IPS-18a (cell line): ENCODE results near the gene TPM3.
"Not testable (repeated sequence)": the region's sequence is repeated elsewhere in the genome, so short reads cannot be mapped to it uniquely, and the experiment has no call there.

Experiments used
- H3K27ac ChIP-seq: one replicate; pipeline ENCODE4 v1.5.1; 2013; ENCODE audit warnings: low read length
- H3K27me3 ChIP-seq: one replicate; pipeline ENCODE4 v1.6.1; 2013; ENCODE audit warnings: mild to moderate bottlenecking, low read length; ENCODE audit not compliant: control insufficient read depth, insufficient read depth
- H3K36me3 ChIP-seq: one replicate; pipeline ENCODE4 v1.6.1; 2013; ENCODE audit warnings: low read depth, low read length; ENCODE audit not compliant: control insufficient read depth
- H3K4me1 ChIP-seq: one replicate; pipeline ENCODE4 v1.6.1; 2013; ENCODE audit warnings: low read depth, low read length; ENCODE audit not compliant: control insufficient read depth
- H3K4me3 ChIP-seq: one replicate; pipeline ENCODE4 v1.5.1; 2013; ENCODE audit warnings: low read length
- H3K9ac ChIP-seq: one replicate; pipeline ENCODE4 v1.6.1; 2013; ENCODE audit warnings: mild to moderate bottlenecking, low read length, moderate library complexity
- H3K9me3 ChIP-seq: one replicate; pipeline ENCODE4 v1.6.1; 2013; ENCODE audit warnings: low read depth, low read length; ENCODE audit not compliant: control insufficient read depth

Gene TPM3

GRCh38 chr1:154158307-154159125 lies 33.4 kb downstream of the TPM3 start:
- Histone ChIP-seq H3K4me1 (no peaks in the 10 kb centered on the region), H3K9me3 (no peaks in the 10 kb centered on the region), H3K27ac (no peak overlapping the region), H3K9ac (no peak overlapping the region), H3K36me3 (peaks cover 68% of the 10 kb centered on the region), H3K27me3 (no peaks in the 10 kb centered on the region), H3K4me3 (no peak overlapping the region)

GRCh38 chr1:154157520-154158306 lies 34.2 kb downstream of the TPM3 start:
- Histone ChIP-seq H3K27ac (no peak overlapping the region), H3K4me3 (no peak overlapping the region), H3K4me1 (no peaks in the 10 kb centered on the region), H3K27me3 (no peaks in the 10 kb centered on the region), H3K36me3 (peaks cover 60% of the 10 kb centered on the region), H3K9ac (no peak overlapping the region), H3K9me3 (no peaks in the 10 kb centered on the region)

- H3K27me3 ChIP-seq, result no peaks in the 10 kb centered on the region
- no peak overlapping the region for H3K9ac ChIP-seq
- H3K4me3 ChIP-seq, result no peak overlapping the region
- no peaks in the 10 kb centered on the region for H3K9me3 ChIP-seq
- H3K27ac ChIP-seq, result no peak overlapping the region
- peaks cover 39% of the 10 kb centered on the region for H3K36me3 ChIP-seq
- no peaks in the 10 kb centered on the region for H3K4me1 ChIP-seq
Observed at GRCh38 chr1:154155251-154155650, 36.6 kb downstream of the TPM3 start.

- Histone ChIP-seq H3K36me3 (peaks cover 34% of the 10 kb centered on the region), H3K4me3 (no peak within 1 kb of the TSS), H3K27me3 (no peaks in the 10 kb centered on the region), H3K9ac (no peak within 1 kb of the TSS), H3K9me3 (no peaks in the 10 kb centered on the region), H3K27ac (no peak within 1 kb of the TSS), H3K4me1 (no peaks in the 10 kb centered on the region)
Observed at GRCh38 chr1:154154534-154155191, 37.2 kb downstream of the TPM3 start, which contains the start of gene NUP210L. Gene NUP210L, minus strand, starts transcription at chr1:154155073.

- H3K36me3 ChIP-seq, result peaks cover 28% of the 10 kb centered on the region
- H3K27ac ChIP-seq, result no peak overlapping the region
- H3K9ac ChIP-seq, result no peak overlapping the region
- H3K4me1 ChIP-seq, result no peaks in the 10 kb centered on the region
- H3K27me3 ChIP-seq, result no peaks in the 10 kb centered on the region
- no peak overlapping the region for H3K4me3 ChIP-seq
- no peaks in the 10 kb centered on the region for H3K9me3 ChIP-seq
Observed at GRCh38 chr1:154154053-154154452, 37.8 kb downstream of the TPM3 start.

GRCh38 chr1:154151311-154151710 lies 40.6 kb downstream of the TPM3 start:
- no peaks in the 10 kb centered on the region for H3K27me3 ChIP-seq
- H3K36me3 ChIP-seq, result peaks cover 6% of the 10 kb centered on the region
- no peak overlapping the region for H3K9ac ChIP-seq
- no peaks in the 10 kb centered on the region for H3K4me1 ChIP-seq
- no peak overlapping the region for H3K27ac ChIP-seq
- no peaks in the 10 kb centered on the region for H3K9me3 ChIP-seq
- no peak overlapping the region for H3K4me3 ChIP-seq

GRCh38 chr1:154148807-154149206 lies 43.1 kb downstream of the TPM3 start:
- no peak overlapping the region for H3K27ac ChIP-seq
- H3K9ac ChIP-seq, result no peak overlapping the region
- no peaks in the 10 kb centered on the region for H3K36me3 ChIP-seq
- no peaks in the 10 kb centered on the region for H3K9me3 ChIP-seq
- no peaks in the 10 kb centered on the region for H3K4me1 ChIP-seq
- H3K27me3 ChIP-seq, result no peaks in the 10 kb centered on the region
- no peak overlapping the region for H3K4me3 ChIP-seq

GRCh38 chr1:154147505-154147904 lies 44.4 kb downstream of the TPM3 start:
- H3K27ac ChIP-seq, H3K9ac ChIP-seq, H3K36me3 ChIP-seq, H3K4me1 ChIP-seq, H3K27me3 ChIP-seq, H3K4me3 ChIP-seq, H3K9me3 ChIP-seq: not testable (repeated sequence)

GRCh38 chr1:154145986-154146385 lies 45.9 kb downstream of the TPM3 start:
- Histone ChIP-seq H3K9ac (no peak overlapping the region), H3K9me3 (no peaks in the 10 kb centered on the region), H3K27ac (no peak overlapping the region), H3K4me3 (no peak overlapping the region), H3K27me3 (no peaks in the 10 kb centered on the region), H3K36me3 (no peaks in the 10 kb centered on the region), H3K4me1 (no peaks in the 10 kb centered on the region)

GRCh38 chr1:154142358-154142757 lies 49.5 kb downstream of the TPM3 start:
- no peak overlapping the region for H3K27ac ChIP-seq
- no peaks in the 10 kb centered on the region for H3K9me3 ChIP-seq
- no peaks in the 10 kb centered on the region for H3K4me1 ChIP-seq
- H3K4me3 ChIP-seq, result no peak overlapping the region
- H3K9ac ChIP-seq, result no peak overlapping the region
- H3K36me3 ChIP-seq, result no peaks in the 10 kb centered on the region
- no peaks in the 10 kb centered on the region for H3K27me3 ChIP-seq

- H3K27ac ChIP-seq, result no peak overlapping the region
- no peak overlapping the region for H3K9ac ChIP-seq
Observed at GRCh38 chr1:154141240-154141639, 50.7 kb downstream of the TPM3 start.

More at GRCh38 chr1:154141240-154141639, 50.7 kb downstream of the TPM3 start:
- Histone ChIP-seq H3K4me3 (no peak overlapping the region), H3K27me3 (no peaks in the 10 kb centered on the region), H3K9me3 (no peaks in the 10 kb centered on the region), H3K36me3 (no peaks in the 10 kb centered on the region), H3K4me1 (no peaks in the 10 kb centered on the region)
